GM15510 (cell line): ENCODE results near the gene PIK3R1.
A peak's percentile ranks its signal among the peaks of the same experiment; 100 is the strongest.

Source experiments
- POLR2A ChIP-seq: IDR thresholded peaks from 3 replicates; pipeline ENCODE4 v1.6.1; 2011; ENCODE audit warnings: borderline replicate concordance; ENCODE audit not compliant: insufficient read length; ENCODE audit errors: extremely low read depth

PIK3R1 gene

GRCh38 chr5:68189171-68189570 lies 26.4 kb upstream of the PIK3R1 start:
- no peak for TF ChIP-seq POLR2A

DNA sequence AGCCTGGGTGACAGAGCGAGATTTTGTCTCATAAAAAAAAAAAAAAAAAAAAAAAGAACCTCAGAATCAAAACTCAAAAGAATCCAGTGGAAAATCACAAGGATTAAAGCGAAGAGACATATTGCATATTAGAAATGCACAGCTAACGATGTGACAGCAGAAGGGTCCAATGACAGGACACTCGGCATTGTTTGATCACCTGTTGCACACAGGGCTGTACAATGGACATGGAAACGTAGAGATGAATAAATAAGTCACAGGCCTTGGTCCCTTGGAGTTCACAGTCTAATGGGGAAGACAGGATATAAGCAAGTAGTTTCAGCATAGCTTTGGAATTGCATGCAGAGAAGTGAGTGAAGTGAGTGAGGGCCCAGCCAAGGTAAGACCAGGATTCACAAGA lies 25.9 kb upstream of the PIK3R1 start:
- no peak for TF ChIP-seq POLR2A

DNA sequence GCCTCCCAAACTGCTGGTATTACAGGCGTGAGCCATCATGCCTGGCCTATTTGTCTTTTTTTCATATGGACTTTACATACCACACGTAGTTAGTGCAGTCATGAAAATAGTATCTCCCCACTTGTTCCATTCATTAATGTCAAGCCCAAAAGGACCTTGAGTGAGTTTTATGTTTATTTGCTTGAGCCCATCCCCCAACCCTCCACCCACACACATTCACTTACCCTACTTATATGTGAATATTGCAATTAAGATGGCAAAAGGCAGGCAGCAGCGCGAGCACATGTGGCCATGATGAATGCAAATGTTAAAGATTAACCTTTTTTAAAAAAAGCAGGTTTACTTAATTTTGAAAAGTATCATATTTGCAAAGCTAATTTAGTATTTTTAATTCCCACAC lies 24.9 kb upstream of the PIK3R1 start:
- no peak for TF ChIP-seq POLR2A

DNA sequence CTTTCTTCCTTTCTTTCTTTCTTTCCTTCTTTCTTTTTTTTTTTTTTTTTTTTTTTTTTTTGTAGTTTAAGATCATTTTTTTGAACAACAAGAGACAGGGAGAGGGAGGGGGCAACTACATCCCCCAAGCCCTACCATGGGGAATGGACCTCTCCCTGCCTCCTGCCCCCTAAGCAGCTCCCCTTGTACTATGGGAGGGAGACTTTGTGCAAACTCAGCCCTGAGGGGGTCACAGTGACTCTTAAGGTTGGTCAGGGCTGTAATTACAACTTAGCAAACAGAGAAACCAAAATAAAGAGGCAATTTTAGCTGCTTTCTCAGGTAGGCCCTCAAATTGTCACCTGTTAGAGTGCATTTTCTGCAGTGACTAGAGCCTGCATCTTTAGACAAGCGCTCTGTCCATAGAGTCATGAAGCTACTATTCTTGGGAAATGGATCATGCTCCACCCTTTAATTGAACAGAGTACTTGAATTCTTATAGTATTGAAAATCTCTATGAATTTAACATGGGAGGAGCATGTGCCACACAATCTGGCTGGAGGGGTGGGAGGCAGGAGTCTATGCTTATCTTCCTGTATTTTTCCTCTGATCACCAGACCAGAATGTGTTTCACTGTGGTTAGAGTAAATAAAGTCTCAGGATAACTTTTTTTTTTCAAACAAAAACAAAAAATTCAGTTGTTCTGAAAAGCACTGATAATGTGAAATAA lies 24.3 kb upstream of the PIK3R1 start:
- no peak for TF ChIP-seq POLR2A

DNA sequence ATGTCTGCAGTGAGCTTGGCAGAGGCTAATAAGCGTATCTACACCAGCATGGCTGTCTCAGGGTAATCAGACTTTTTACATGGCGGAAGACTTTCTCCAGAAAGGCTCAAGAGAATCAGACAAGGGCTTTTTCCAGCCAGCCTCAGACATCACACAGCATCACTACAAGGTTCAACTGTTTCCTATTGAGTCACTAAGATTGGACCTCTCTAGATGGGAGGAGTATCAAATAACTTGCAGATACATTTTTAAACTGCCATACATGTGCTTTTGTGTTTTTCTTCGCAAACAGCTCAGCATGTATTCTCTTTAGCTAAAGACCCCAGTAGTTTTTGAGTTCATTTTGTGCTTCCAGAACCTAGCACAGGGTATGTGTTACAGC lies 22.9 kb upstream of the PIK3R1 start:
- TF ChIP-seq POLR2A: no peak

DNA sequence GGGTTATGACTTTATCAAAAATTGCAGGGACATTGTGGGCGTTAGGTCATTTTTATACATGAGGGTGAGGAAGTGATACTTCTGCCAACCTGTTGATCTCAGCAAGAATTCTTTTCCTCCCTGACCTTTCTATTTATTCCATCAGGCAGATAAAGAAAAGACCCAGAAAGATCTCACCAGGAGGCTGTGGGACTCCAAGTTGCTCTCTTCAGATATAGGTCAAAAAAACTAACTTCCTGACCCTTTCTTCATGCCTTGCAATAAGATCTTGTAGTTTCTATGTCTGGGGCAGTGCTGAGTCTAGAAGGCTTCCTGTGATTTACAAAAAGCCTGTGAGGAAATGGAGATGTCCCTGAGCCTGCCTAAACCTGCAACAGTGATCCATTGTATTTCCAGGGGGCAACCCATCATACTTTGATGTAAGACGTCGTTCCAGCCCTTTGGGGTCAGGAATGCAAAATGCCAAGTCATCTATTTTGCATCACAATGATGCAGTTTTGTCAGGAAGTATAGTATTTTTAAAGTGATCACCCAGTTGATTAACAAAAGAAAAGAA lies 22.0 kb upstream of the PIK3R1 start:
- no peak for TF ChIP-seq POLR2A

DNA sequence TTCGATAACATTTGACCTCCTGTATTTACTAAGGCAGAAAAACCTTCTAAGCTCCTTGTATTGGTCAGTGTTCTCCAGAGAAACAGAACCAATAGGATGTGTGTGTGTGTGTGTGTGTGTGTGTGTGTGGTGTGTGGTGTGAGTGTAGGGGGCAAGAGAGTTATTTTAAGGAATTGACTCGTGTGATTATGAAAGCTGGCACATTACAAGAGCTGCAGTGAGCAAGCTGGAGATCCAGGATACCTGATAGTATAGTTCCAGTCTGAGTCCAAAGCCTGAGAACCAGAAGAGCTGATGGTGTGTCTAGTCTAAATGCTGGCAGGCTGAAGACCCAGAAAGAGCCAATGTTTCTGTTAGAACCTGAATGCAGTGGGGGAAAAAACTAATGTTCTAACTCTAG lies 21.2 kb upstream of the PIK3R1 start:
- no peak for TF ChIP-seq POLR2A

DNA sequence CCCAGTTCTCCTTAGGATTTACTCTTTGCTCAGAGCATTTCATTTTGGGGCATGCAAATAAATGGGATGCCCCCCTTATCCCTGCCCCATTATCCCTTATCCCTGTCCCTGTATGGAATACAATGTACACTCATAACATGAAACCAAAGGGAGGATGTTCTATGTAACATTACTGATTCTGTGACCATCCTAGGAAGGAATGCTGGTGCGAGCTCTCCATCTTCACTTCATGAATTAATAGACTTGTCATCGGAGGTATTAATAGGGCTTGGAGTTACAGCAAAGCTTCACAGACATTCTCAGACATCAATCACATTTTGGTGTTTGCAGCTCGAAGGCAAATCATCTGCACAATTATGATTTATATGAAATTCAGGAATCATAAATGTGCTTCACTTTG lies 20.4 kb upstream of the PIK3R1 start:
- TF ChIP-seq POLR2A: no peak

- no peak for TF ChIP-seq POLR2A
Observed at GRCh38 chr5:68196876-68197275, 18.7 kb upstream of the PIK3R1 start.

GRCh38 chr5:68200288-68200687 lies 15.3 kb upstream of the PIK3R1 start:
- no peak for TF ChIP-seq POLR2A

DNA sequence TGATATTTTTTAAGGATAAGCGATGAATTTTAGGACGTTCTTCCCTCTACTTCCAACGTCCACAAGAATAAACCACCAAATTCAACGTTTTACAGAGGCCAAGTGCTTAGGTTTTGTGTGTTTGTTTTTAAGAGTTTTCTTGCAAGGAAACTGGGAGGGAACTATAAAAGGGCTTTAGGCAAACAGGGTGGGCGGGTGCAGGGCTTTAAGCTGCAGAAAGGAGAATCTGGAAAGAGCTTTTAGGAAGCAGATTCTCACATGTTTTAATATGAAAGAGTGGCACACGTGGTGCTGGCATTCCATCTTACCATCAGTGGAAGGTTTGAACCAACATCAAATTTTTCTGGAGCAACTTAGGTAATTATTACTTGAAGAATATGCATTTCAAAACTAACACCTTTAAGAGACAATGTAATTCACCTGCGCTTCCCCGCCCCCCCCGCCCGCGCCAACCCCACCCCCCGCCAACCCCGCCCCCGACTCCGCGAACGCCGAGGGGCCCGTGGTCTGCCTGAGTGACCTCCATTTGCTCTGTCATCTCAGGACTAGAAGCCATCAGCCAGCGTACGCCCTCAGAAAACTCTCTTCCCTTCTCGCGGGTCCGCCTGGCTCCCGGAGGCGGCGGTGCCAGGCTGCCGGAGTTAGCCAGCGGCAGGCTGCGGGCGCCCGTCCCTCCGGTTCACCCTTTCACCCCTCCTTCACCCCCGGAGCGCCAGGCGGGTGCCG lies 911 bp upstream of the PIK3R1 start:
- TF ChIP-seq POLR2A: no peak

GRCh38 chr5:68215898-68216244 lies 315 bp downstream of the PIK3R1 start:
- TF ChIP-seq POLR2A: no peak

- TF ChIP-seq POLR2A: peak; percentile 45
Observed at GRCh38 chr5:68216245-68217046, 890 bp downstream of the PIK3R1 start.

DNA sequence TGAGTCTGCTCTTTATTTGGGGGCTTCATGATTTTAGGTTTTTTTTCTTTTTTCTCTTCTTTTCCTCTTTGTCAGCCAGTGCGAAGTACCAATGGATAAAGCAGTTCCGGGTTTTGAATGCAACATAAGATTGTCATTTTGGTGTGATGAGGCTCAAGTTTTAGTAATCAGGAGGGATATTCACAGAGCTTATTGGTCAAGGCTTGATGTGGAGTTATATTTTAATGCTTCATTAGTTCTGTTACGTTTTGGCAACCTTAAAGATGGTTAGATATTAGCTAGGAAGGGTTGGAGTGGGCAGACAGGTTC lies 1.4 kb downstream of the PIK3R1 start:
- no peak for TF ChIP-seq POLR2A

DNA sequence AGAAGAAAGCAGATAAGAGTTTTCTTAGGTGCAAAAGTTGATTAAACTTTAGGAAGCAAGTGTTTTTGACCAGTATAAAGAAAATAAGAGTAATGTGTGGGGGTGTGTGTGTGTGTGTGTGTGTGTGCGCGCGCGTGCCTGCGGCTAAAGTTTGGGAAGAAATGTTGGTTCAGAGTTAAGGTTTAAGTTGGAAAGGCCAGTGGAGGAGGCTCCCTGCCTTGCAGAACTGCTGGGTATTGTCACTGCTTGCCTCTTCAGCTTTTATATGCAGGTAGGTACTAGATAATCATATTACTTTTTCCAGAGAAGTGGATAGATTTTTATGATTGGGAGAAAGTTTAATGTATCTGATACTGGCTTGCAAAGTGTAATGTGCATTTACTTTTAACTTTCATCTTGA lies 2.0 kb downstream of the PIK3R1 start:
- no peak for TF ChIP-seq POLR2A

DNA sequence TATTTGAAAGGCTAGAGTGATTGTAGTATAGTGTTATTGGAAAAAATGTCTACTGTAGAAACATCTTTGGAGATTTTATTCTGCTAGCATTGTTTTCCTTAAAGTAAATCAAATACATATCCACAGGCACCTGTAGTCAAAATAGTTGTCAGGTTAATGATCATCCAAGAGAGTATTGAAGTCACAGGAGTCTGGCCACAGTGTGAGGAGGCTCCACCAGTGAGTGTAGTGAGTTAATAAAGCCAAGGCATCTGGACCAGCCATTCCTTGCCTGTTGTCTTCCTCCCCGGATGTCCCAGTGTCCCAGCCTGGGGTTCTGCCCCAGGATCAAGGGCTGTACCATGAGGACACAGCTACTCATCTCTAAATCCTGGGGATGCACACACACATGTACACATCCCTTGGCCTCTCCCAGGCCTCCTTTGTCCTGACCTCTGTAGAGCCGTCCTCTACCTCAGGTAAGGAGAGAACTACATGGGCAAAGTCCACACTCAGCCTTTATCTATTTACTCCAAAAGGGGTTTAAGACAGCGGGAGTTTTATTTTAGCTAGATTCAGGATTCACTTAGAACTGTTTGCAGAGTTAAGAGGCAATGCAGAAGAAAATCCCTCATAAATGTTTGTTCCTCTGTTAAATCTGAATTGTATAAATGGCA lies 3.7 kb downstream of the PIK3R1 start:
- TF ChIP-seq POLR2A: no peak

- no peak for TF ChIP-seq POLR2A
Observed at GRCh38 chr5:68220260-68220659, 4.7 kb downstream of the PIK3R1 start.
